Activated naive CD8-positive, alpha-beta T cell treated with anti-CD3 and anti-CD28 coated beads, Interleukin-2, amount 50 U/mL, for 24 hours (primary cell): Measurements from ENCODE around the gene TOR1AIP2.

Experiments
- ATAC-seq: fragments of 150-1000 bp; cut with Tn5 transposase; one replicate; pipeline ENCODE4 v1.10.0; 2021
- DNase-seq: peaks from one replicate; pipeline ENCODE4 v3.0.0; 2021
- H3K27ac Mint-ChIP-seq: one replicate; pipeline ENCODE4 v1.8.0; 2021; ENCODE audit warnings: mild to moderate bottlenecking, mixed read lengths
- H3K27me3 Mint-ChIP-seq: one replicate; pipeline ENCODE4 v1.8.0; 2021; ENCODE audit warnings: mixed read lengths
- H3K36me3 Mint-ChIP-seq: one replicate; pipeline ENCODE4 v1.8.0; 2021; ENCODE audit warnings: low read depth, mixed read lengths
- H3K4me1 Mint-ChIP-seq: one replicate; pipeline ENCODE4 v1.8.0; 2021; ENCODE audit warnings: mixed read lengths
- H3K4me3 Mint-ChIP-seq: one replicate; pipeline ENCODE4 v1.8.0; 2021; ENCODE audit warnings: mild to moderate bottlenecking, moderate library complexity, mixed read lengths
- H3K9me3 Mint-ChIP-seq: one replicate; pipeline ENCODE4 v1.8.0; 2021; ENCODE audit warnings: mixed read lengths

TOR1AIP2 gene

GRCh38 chr1:179794146-179794545 lies 83.5 kb downstream of the TOR1AIP2 start:
- no peak overlapping the region for H3K4me3 Mint-ChIP-seq
- ATAC-seq (no peak), DNase-seq (no peak)
- no peak overlapping the region for H3K27ac Mint-ChIP-seq
- no peaks in the 10 kb centered on the region for H3K36me3 Mint-ChIP-seq
- H3K4me1 Mint-ChIP-seq: no peaks in the 10 kb centered on the region
- no peaks in the 10 kb centered on the region for H3K9me3 Mint-ChIP-seq
- peaks cover 5% of the 10 kb centered on the region for H3K27me3 Mint-ChIP-seq

GRCh38 chr1:179793281-179793680 lies 84.3 kb downstream of the TOR1AIP2 start:
- Mint-ChIP-seq H3K4me1 (no peaks in the 10 kb centered on the region), H3K27me3 (peaks cover 5% of the 10 kb centered on the region), H3K4me3 (no peak overlapping the region), H3K9me3 (no peaks in the 10 kb centered on the region), H3K36me3 (no peaks in the 10 kb centered on the region), H3K27ac (no peak overlapping the region)
- ATAC-seq (no peak), DNase-seq (no peak)
